NK-92 (cell line): Measurements from ENCODE around the gene OSBP2.
"Not testable (repeated sequence)": the region's sequence is repeated elsewhere in the genome, so short reads cannot be mapped to it uniquely, and the experiment has no call there.

Experiments
- DNase-seq: peaks from one replicate; lab custom pipeline; 2025; ENCODE audit not compliant: unreplicated experiment; lab: John Stamatoyannopoulos, UW

Gene OSBP2

GRCh38 chr22:30754971-30755758 is 60.5 kb downstream of the OSBP2 start:
- no peak for DNase-seq

GRCh38 chr22:30755759-30756124 is 61.1 kb downstream of the OSBP2 start:
- no peak for DNase-seq

GRCh38 chr22:30763815-30764673 is 69.4 kb downstream of the OSBP2 start:
- no peak for DNase-seq

- no peak for DNase-seq
Observed at GRCh38 chr22:30767661-30768060, 73.0 kb downstream of the OSBP2 start.

- DNase-seq = no peak
Observed at GRCh38 chr22:30770716-30771115, 76.0 kb downstream of the OSBP2 start.

- DNase-seq = no peak
Observed at GRCh38 chr22:30773919-30774318, 79.2 kb downstream of the OSBP2 start.

- DNase-seq = no peak
Observed at GRCh38 chr22:30774566-30774965, 79.9 kb downstream of the OSBP2 start.

- no peak for DNase-seq
Observed at GRCh38 chr22:30776476-30776875, 81.8 kb downstream of the OSBP2 start.

- not testable (repeated sequence) for DNase-seq
Observed at GRCh38 chr22:30777146-30777545, 82.5 kb downstream of the OSBP2 start.

- DNase-seq = no peak
Observed at GRCh38 chr22:30777587-30777986, 82.9 kb downstream of the OSBP2 start.

GRCh38 chr22:30778261-30778660 is 83.6 kb downstream of the OSBP2 start:
- no peak for DNase-seq

- DNase-seq = no peak
Observed at GRCh38 chr22:30780026-30780425, 85.4 kb downstream of the OSBP2 start.

GRCh38 chr22:30781271-30781875 is 86.7 kb downstream of the OSBP2 start:
- DNase-seq = no peak

GRCh38 chr22:30782613-30783012 is 87.9 kb downstream of the OSBP2 start:
- no peak for DNase-seq

- no peak for DNase-seq
Observed at GRCh38 chr22:30783021-30783420, 88.3 kb downstream of the OSBP2 start.

- DNase-seq = no peak
Observed at GRCh38 chr22:30785527-30785926, 90.9 kb downstream of the OSBP2 start.

- DNase-seq = no peak
Observed at GRCh38 chr22:30790366-30790765, 95.7 kb downstream of the OSBP2 start.

GRCh38 chr22:30792456-30792855 is 97.8 kb downstream of the OSBP2 start:
- no peak for DNase-seq

- DNase-seq = no peak
Observed at GRCh38 chr22:30795118-30795517, 100.4 kb downstream of the OSBP2 start.

- DNase-seq = no peak
Observed at GRCh38 chr22:30801695-30802094, 107.0 kb downstream of the OSBP2 start.

GRCh38 chr22:30802202-30803166 is 107.8 kb downstream of the OSBP2 start:
- DNase-seq = no peak
